GM12878 (cell line): ENCODE results near the gene LCN1. TPM values are rescaled to one million over a fixed set of nuclear protein-coding genes. Genes with fewer than 3 reads are reported as not detected.

Experiments
- ATAC-seq: fragments of 200-7000 bp; cut with Tn5 transposase; 3 replicates; pipeline ENCODE4 v1.9.1; 2020; ENCODE audit warnings: mild to moderate bottlenecking, moderate library complexity
- BruUV-seq: library from RNA; stranded (reverse); fragments of 400-500 nt; replicated peaks from 2 replicates; lab custom pipeline; 2021; lab: Mats Ljungman, UMichigan
- CTCF ChIA-PET: fragments of 300-600 bp; sonication (Branson Sonifier 250); formaldehyde crosslinking; extraction: SDS; loops from one replicate; lab custom pipeline; 2021; ENCODE audit warnings: inconsistent platforms; lab: Yijun Ruan, JAX
- POLR2A ChIA-PET: fragments of 350-600 bp; formaldehyde crosslinking; extraction: SDS; loops from one replicate; lab custom pipeline; 2021; ENCODE audit warnings: inconsistent platforms; lab: Charles Lee
- RAD21 ChIA-PET: fragments of 300-600 bp; sonication (Branson Sonifier 250); formaldehyde crosslinking; loops from one replicate; lab custom pipeline; 2023; ENCODE audit warnings: antibody characterized with exemption; ENCODE audit not compliant: unreplicated experiment; lab: Charles Lee
- SMC1A ChIA-PET: fragments of 300-600 bp; sonication (Branson Sonifier 250); formaldehyde crosslinking; loops from one replicate; lab custom pipeline; 2023; ENCODE audit not compliant: unreplicated experiment, uncharacterized antibody; lab: Charles Lee
- DNase-seq: peaks from one replicate; pipeline ENCODE4 v3.0.0-alpha.2; 2011; ENCODE audit warnings: low read depth, low spot score
- FAIRE-seq: peaks from 3 replicates; lab custom pipeline; 2011; peaks lifted over from hg19 to GRCh38; lab: Jason Lieb, UNC
- H2AFZ ChIP-seq: 2 replicates; pipeline ENCODE4 v1.6.0; 2011; ENCODE audit warnings: low read depth, low read length, control low read depth; ENCODE audit not compliant: control insufficient read depth
- H3K27ac ChIP-seq: 2 replicates; pipeline ENCODE4 v1.5.1; 2011; ENCODE audit warnings: control low read depth; ENCODE audit not compliant: control insufficient read depth, insufficient read depth
- H3K27me3 ChIP-seq, 2 experiments: replicated peaks in 1 of 2; 2 replicates each; pipeline versions ENCODE4 v1.6.0 to v1.6.1; 2011; ENCODE audit warnings: low read length in 1 of 2; ENCODE audit not compliant: control insufficient read depth in 2 of 2, insufficient read depth in 2 of 2
- H3K36me3 ChIP-seq, 2 experiments: 2 replicates each; pipeline ENCODE4 v1.5.1; 2011; ENCODE audit warnings: low read length in 1 of 2; ENCODE audit not compliant: control insufficient read depth in 2 of 2, insufficient read depth in 2 of 2
- H3K4me1 ChIP-seq: 2 replicates; pipeline ENCODE4 v1.6.1; 2011; ENCODE audit warnings: mild to moderate bottlenecking, low read length, moderate library complexity, mixed read lengths; ENCODE audit not compliant: control insufficient read depth, insufficient read depth
- H3K4me2 ChIP-seq: 2 replicates; pipeline ENCODE4 v1.6.0; 2011; ENCODE audit warnings: control low read depth; ENCODE audit not compliant: control insufficient read depth, insufficient read depth
- H3K4me3 ChIP-seq: fragments of 200-600 bp; sonication (generic); 2 replicates; pipeline ENCODE4 v1.5.1; 2016
- H3K79me2 ChIP-seq: 2 replicates; pipeline ENCODE4 v1.6.0; 2011; ENCODE audit warnings: low read length; ENCODE audit not compliant: control insufficient read depth, insufficient read depth
- H3K9ac ChIP-seq: 2 replicates; pipeline ENCODE4 v1.8.0; 2011; ENCODE audit warnings: low read length, control low read depth, mixed read lengths; ENCODE audit not compliant: control insufficient read depth, insufficient read depth
- H3K9me3 ChIP-seq: replicated peaks from 3 replicates; pipeline ENCODE4 v1.5.1; 2011; ENCODE audit warnings: mild to moderate bottlenecking, low read length; ENCODE audit not compliant: control insufficient read depth, insufficient read depth
- H4K20me1 ChIP-seq: 2 replicates; pipeline ENCODE4 v1.6.0; 2011; ENCODE audit not compliant: control insufficient read depth, insufficient read depth
- CREM ChIP-seq: IDR thresholded peaks from 2 replicates; pipeline ENCODE4 v1.6.1; 2014; ENCODE audit warnings: antibody characterized with exemption, low read depth
- EED ChIP-seq: sonication (generic); IDR thresholded peaks from 2 replicates; pipeline ENCODE4 v1.6.1; 2016; ENCODE audit warnings: antibody characterized with exemption, low read depth
- ELK1 ChIP-seq: IDR thresholded peaks from 2 replicates; pipeline ENCODE4 v1.6.1; 2012; ENCODE audit warnings: low read depth, low read length, improper control_type of control experiment
- FOS ChIP-seq: IDR thresholded peaks from 3 replicates; pipeline ENCODE4 v1.6.1; 2011; ENCODE audit warnings: borderline replicate concordance; ENCODE audit not compliant: insufficient read length; ENCODE audit errors: extremely low read depth
- MYC ChIP-seq: IDR thresholded peaks from 2 replicates; pipeline ENCODE4 v1.6.1; 2011; ENCODE audit warnings: mild to moderate bottlenecking, low read length, moderate library complexity, inconsistent platforms; ENCODE audit not compliant: insufficient read depth, insufficient replicate concordance, insufficient read length, severe bottlenecking
- NR2C2 ChIP-seq: IDR thresholded peaks from 2 replicates; pipeline ENCODE4 v1.6.1; 2011; ENCODE audit warnings: borderline replicate concordance, low read depth; ENCODE audit not compliant: control insufficient read depth, insufficient read length
- RAD51 ChIP-seq: fragments of 450-650 bp; IDR thresholded peaks from 2 replicates; pipeline ENCODE4 v1.6.1; 2016; ENCODE audit warnings: moderate library complexity, mild to moderate bottlenecking, inconsistent platforms
- SIN3A ChIP-seq: IDR thresholded peaks from 2 replicates; pipeline ENCODE4 v1.6.1; 2012; ENCODE audit warnings: low read depth, low read length, improper control_type of control experiment
- SREBF2 ChIP-seq: IDR thresholded peaks from 2 replicates; pipeline ENCODE4 v1.6.1; 2012; ENCODE audit warnings: mild to moderate bottlenecking, low read length
- ZNF384 ChIP-seq: IDR thresholded peaks from 2 replicates; pipeline ENCODE4 v1.6.1; 2012; ENCODE audit warnings: low read depth, mild to moderate bottlenecking, low read length, improper control_type of control experiment, borderline replicate concordance
- ZNF687 ChIP-seq: fragments of 450-650 bp; IDR thresholded peaks from 2 replicates; pipeline ENCODE4 v1.6.1; 2017; ENCODE audit warnings: mild to moderate bottlenecking, moderate library complexity
- WGBS: methylation state at CpG from one replicate; pipeline ENCODE4 v1.1.6; 2016; ENCODE audit warnings: low lambda C conversion rate; ENCODE audit not compliant: insufficient replicate concordance, insufficient coverage; ENCODE audit errors: missing lambda C conversion rate; 5-methylcytosine and 5-hydroxymethylcytosine counted together
- in situ Hi-C: fragments of 300-500 bp; cut with MboI; formaldehyde crosslinking; loops from 9 replicates; pipeline ENCODE4 v1.14.3; 2018; ENCODE audit warnings: mixed read lengths
- intact Hi-C: fragments of 100-400 bp; cut with micrococcal nuclease; formaldehyde crosslinking; loops from one replicate; pipeline ENCODE4 v1.14.2; 2022; ENCODE audit not compliant: unreplicated experiment
- polyA plus RNA-seq, 11 experiments: library from polyadenylated mRNA; depleted of rRNA in 4 of 11; unstranded in 6 of 11; stranded (reverse) in 5 of 11; fragments of >200 nt; fragmentation: Nextera tagmentation in 4 of 11; fragmentation: Illumina TruSeq in 1 of 11; extraction: Ambion mirVana in 4 of 11; extraction: Trizol in 1 of 11; gene quantifications; 1 replicate in 1 of 11; 2 replicates in 10 of 11; pipeline versions ENCODE4 v1.2.1 to v1.2.3, GENCODE V29; 2011 to 2016; ENCODE audit warnings: inconsistent platforms in 2 of 11, missing spikeins in 2 of 11, low read depth in 1 of 11
- total RNA-seq, 4 experiments: library from RNA; depleted of rRNA in 3 of 4; stranded (reverse); fragments of >200 nt in 3 of 4; fragmentation: Illumina TruSeq in 1 of 4; extraction: Trizol in 1 of 4; gene quantifications; 2 replicates each; pipeline versions ENCODE4 v1.2.1 to v1.2.3, GENCODE V29; 2013 to 2021

The LCN1 gene
- total and polyA plus RNA-seq, 10 of the 15 experiments (the other 5 are each of a cell fraction or from before 2014, with no cell fraction given): not detected

- intact Hi-C loops: no loop called here
- Histone ChIP-seq H3K79me2 (no peaks in the 10 kb centered on the region), H2AFZ (no peak overlapping the region), H3K4me2 (no peak overlapping the region), H3K9ac (no peak overlapping the region), H3K4me1 (peaks cover 7% of the 10 kb centered on the region; the same call in 1 of the 2 replicates), H3K4me3 (no peak overlapping the region), H3K36me3 (no peaks in the 10 kb centered on the region), H3K27ac (no peak overlapping the region), H3K27me3 (no peaks in the 10 kb centered on the region), H3K9me3 (no peaks in the 10 kb centered on the region), H4K20me1 (no peaks in the 10 kb centered on the region)
- SMC1A ChIA-PET: no interaction called here
- FAIRE-seq (no peak), ATAC-seq (no peak), DNase-seq (no peak)
- BruUV-seq: no TSS peak
- in situ Hi-C loops: no loop called here
- RAD21 ChIA-PET: no interaction called here
- CTCF ChIA-PET: no interaction called here
- 49% methylated on average over 28 of the region's 30 CpGs for WGBS
- TF ChIP-seq CREM (no peak), MYC (no peak), FOS (no peak), EED (no peak), RAD51 (no peak)
- POLR2A ChIA-PET: no interaction called here
Measured at GRCh38 chr9:135494791-135495559, 26.3 kb upstream of the LCN1 start.

- RAD21 ChIA-PET: no interaction called here
- POLR2A ChIA-PET: no interaction called here
- Histone ChIP-seq H3K9me3 (no peaks in the 10 kb centered on the region), H3K27me3 (no peaks in the 10 kb centered on the region), H4K20me1 (peaks cover 4% of the 10 kb centered on the region; the same call in 1 of the 2 replicates), H3K79me2 (peaks cover 14% of the 10 kb centered on the region), H3K4me1 (peaks cover 17% of the 10 kb centered on the region), H2AFZ (no peak overlapping the region), H3K27ac (no peak overlapping the region), H3K36me3 (peaks cover 6 to 7% of the 10 kb centered on the region in 2 experiments; a peak in 3 of 4 replicates), H3K4me3 (no peak overlapping the region), H3K4me2 (no peak overlapping the region), H3K9ac (no peak overlapping the region)
- intact Hi-C loops: no loop called here
- ATAC-seq: no peak
- in situ Hi-C loops: no loop called here
- SMC1A ChIA-PET: interaction anchor here (0.7 kb wide), 1 partner anchor 9 kb away, joined by 3 read pairs; no protein-coding TSS in a partner anchor
- FAIRE-seq: no peak
- CTCF ChIA-PET: no interaction called here
- no peak for DNase-seq
- BruUV-seq: no TSS peak
- 71% methylated on average over 15 of the region's 15 CpGs for WGBS
- no peak for TF ChIP-seq ZNF384
- TF ChIP-seq ELK1: no peak
- no peak for TF ChIP-seq SREBF2
- no peak for TF ChIP-seq ZNF687
- no peak for TF ChIP-seq MYC
- TF ChIP-seq SIN3A: no peak
- TF ChIP-seq NR2C2: no peak
Measured at GRCh38 chr9:135498381-135499126, 22.7 kb upstream of the LCN1 start.
